ENCODE measurements around the gene COA5.

Gene COA5

DNA sequence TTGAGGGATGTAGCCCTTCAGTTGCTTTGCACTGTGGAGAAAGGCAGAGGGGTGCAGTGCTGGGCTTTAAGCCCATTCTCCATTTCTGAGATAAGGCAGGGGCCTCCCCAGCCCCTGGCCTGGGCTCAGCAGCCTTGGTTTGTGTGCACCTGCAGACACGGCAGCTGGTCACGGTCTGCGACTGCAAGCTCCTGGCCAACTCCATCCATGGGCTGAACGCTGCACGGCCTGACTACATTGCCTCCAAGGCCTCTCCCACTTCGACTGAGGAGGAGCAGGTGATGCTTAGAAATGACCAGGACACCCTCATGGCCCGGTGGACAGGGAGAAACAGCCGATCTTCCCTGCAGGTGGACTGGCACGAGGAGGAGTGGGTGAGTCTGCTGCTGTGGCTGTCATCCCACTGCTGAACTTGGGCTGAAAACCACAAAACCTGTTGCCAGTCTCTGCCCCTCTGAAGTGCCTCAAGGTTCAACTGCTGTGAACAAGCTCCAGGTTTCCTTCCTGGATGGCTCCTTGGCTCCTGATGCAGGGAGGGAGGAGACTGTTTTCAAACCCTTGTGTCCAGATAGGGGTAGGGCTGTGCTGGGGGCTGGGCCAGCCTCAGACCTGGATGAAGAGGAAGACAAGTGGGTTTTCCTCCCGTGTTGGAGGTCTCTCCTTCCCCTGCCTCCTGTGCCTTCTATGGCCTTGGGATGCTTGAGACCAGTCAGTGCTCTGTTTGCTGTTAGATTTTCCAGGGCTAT, 54.0 kb downstream of the COA5 start:
- DNase-seq (ENCODE audit: low spot score) (no peak), FAIRE-seq (no peak)

DNA sequence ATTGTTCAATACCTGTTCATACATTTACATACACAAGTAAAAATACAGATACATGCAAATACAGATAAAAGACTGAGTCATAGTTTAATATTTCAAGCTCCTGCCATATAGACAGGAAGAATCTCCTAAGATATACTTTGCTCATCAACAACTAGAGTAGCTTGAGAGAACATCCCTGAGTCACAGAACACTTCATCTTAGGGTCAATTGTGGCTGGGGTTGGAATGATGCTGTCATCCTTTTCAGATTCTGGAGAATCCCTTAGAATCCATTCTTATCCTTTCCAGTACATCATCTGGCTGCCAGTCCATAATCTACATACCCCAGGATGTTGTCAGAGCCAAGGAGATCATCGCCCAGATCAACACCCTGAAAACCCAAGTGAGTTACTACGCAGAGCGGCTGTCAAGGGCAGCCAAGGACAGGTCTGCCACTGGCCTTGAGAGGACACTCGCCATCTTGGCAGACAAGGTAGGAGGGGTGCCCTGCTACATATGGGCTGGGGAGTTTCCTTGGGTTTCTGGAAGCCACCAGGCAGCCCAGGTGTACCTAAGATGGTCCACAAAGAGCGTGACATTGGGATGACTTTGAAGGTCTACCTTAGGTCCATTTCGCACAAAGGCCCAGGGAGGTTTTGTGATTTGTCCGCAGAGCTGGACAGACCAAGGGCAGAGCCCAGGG, 55.7 kb downstream of the COA5 start:
- no peak for DNase-seq (ENCODE audit: low spot score)
- no peak for FAIRE-seq

DNA sequence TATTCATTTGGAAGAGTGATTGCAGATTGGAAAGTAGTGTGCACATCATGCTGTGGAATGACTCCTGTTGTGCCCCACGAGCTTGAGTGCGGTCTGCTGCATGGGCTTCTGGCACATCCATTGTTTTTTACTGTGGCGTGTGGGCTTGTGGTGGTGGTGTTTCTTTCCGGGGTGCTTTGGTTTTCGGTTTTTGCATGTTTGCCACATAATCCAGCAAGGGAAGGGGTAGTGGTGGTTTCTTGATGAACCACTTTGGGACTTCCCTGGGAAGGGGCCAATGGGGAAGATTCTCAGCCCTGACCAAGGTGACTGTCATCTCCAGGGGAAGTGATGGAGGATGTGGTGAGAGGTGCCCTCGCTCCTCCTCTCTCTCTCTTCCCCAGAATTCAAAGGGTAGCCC, 57.0 kb downstream of the COA5 start:
- DNase-seq (ENCODE audit: low spot score) = no peak
- no peak for FAIRE-seq

DNA sequence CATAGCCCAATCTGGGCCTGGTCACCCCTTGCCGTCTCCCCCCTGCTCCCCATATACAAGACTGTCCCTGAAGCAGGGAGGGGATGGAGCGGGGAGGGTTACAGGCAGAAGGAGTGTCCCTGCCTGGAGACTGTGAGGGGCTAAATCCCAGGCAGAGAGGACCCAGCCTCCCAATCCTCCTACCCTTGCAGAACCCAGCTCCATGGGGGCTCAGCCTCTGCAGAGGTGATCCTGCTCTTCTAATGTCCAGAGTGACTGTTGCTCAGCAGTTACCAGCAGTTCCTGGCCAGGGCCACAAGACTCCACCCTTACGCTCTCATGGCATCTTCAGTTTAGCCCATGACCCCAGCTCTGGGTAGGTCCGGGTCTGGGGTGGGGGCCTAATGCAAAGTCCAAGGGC, 58.1 kb downstream of the COA5 start:
- DNase-seq (ENCODE audit: low spot score) = no peak
- FAIRE-seq = no peak
